Neural crest cell (in vitro differentiated cells): ENCODE results near the gene CCDC85C. TPM values are rescaled to one million over a fixed set of nuclear protein-coding genes. Genes with fewer than 3 reads are reported as not detected.

Experiments
- DNase-seq: peaks from one replicate; pipeline ENCODE4 v3.0.0; 2021; ENCODE audit warnings: low read depth, mixed read lengths, low spot score
- H3K27ac Mint-ChIP-seq: one replicate; pipeline ENCODE4 v1.8.0; 2021; ENCODE audit warnings: mild to moderate bottlenecking, mixed read lengths; ENCODE audit not compliant: unreplicated experiment
- H3K27me3 Mint-ChIP-seq: 2 replicates; pipeline ENCODE4 v1.8.0; 2021; ENCODE audit warnings: low read depth, mild to moderate bottlenecking, mixed read lengths
- H3K36me3 Mint-ChIP-seq: 2 replicates; pipeline ENCODE4 v1.8.0; 2021; ENCODE audit warnings: low read depth, mild to moderate bottlenecking, mixed read lengths
- H3K4me1 Mint-ChIP-seq: 2 replicates; pipeline ENCODE4 v1.8.0; 2021; ENCODE audit warnings: mixed read lengths
- H3K4me3 Mint-ChIP-seq: one replicate; pipeline ENCODE4 v1.8.0; 2021; ENCODE audit warnings: mild to moderate bottlenecking, mixed read lengths
- H3K9me3 Mint-ChIP-seq: 2 replicates; pipeline ENCODE4 v1.8.0; 2021; ENCODE audit warnings: mixed read lengths
- CTCF ChIP-seq: fragments of 200-600 bp; sonication (generic); conservative IDR thresholded peaks from 2 replicates; pipeline ENCODE4 v1.5.0; 2021; ENCODE audit warnings: antibody characterized with exemption, mild to moderate bottlenecking
- total RNA-seq: library from RNA; stranded (reverse); gene quantifications from 2 replicates; pipeline ENCODE4 v1.2.1, GENCODE V29; 2021

The CCDC85C gene
- total RNA-seq, 1 donor from 2014 or later, result 31.4 TPM

GRCh38 chr14:99612738-99613330 lies 8.8 kb upstream of the CCDC85C start:
- Mint-ChIP-seq H3K4me1 (peaks cover 14% of the 10 kb centered on the region), H3K36me3 (no peaks in the 10 kb centered on the region), H3K27ac (peak overlapping the region; percentile 36), H3K9me3 (no peaks in the 10 kb centered on the region), H3K4me3 (no peak overlapping the region), H3K27me3 (peaks cover 4% of the 10 kb centered on the region)
- TF ChIP-seq CTCF, result no peak
- DNase-seq, result no peak

- TF ChIP-seq CTCF, result no peak
- H3K27ac Mint-ChIP-seq, result no peak overlapping the region
- H3K27me3 Mint-ChIP-seq, result peaks cover 4% of the 10 kb centered on the region
- no peaks in the 10 kb centered on the region for H3K36me3 Mint-ChIP-seq
- peaks cover 13% of the 10 kb centered on the region for H3K4me1 Mint-ChIP-seq
- no peak overlapping the region for H3K4me3 Mint-ChIP-seq
- no peak for DNase-seq
- no peaks in the 10 kb centered on the region for H3K9me3 Mint-ChIP-seq
These were observed 8.2 kb upstream of the CCDC85C start for GRCh38 chr14:99612071-99612737.

GRCh38 chr14:99611646-99612045 lies 7.6 kb upstream of the CCDC85C start:
- H3K4me3 Mint-ChIP-seq, result no peak overlapping the region
- no peaks in the 10 kb centered on the region for H3K9me3 Mint-ChIP-seq
- no peaks in the 10 kb centered on the region for H3K36me3 Mint-ChIP-seq
- no peak for TF ChIP-seq CTCF
- no peak for DNase-seq
- no peak overlapping the region for H3K27ac Mint-ChIP-seq
- peaks cover 2% of the 10 kb centered on the region for H3K27me3 Mint-ChIP-seq
- H3K4me1 Mint-ChIP-seq, result peaks cover 9% of the 10 kb centered on the region

GRCh38 chr14:99609245-99610170 lies 5.5 kb upstream of the CCDC85C start:
- H3K27me3 Mint-ChIP-seq, result peaks cover 8% of the 10 kb centered on the region
- H3K9me3 Mint-ChIP-seq, result no peaks in the 10 kb centered on the region
- peak overlapping the region; percentile 38 for H3K4me3 Mint-ChIP-seq
- no peak for TF ChIP-seq CTCF
- DNase-seq, result no peak
- no peak overlapping the region for H3K27ac Mint-ChIP-seq
- peaks cover 17% of the 10 kb centered on the region for H3K4me1 Mint-ChIP-seq
- no peaks in the 10 kb centered on the region for H3K36me3 Mint-ChIP-seq

GRCh38 chr14:99608591-99608990 lies 4.6 kb upstream of the CCDC85C start:
- H3K27me3 Mint-ChIP-seq, result peaks cover 9% of the 10 kb centered on the region
- DNase-seq, result no peak
- no peaks in the 10 kb centered on the region for H3K36me3 Mint-ChIP-seq
- no peak overlapping the region for H3K4me3 Mint-ChIP-seq
- H3K9me3 Mint-ChIP-seq, result no peaks in the 10 kb centered on the region
- TF ChIP-seq CTCF, result no peak
- peaks cover 17% of the 10 kb centered on the region for H3K4me1 Mint-ChIP-seq
- no peak overlapping the region for H3K27ac Mint-ChIP-seq
